Adrenal gland (tissue), 12 donors: ENCODE data around the gene ZNF414. TPM values are rescaled to one million over a fixed set of nuclear protein-coding genes. Genes with fewer than 3 reads are reported as not detected.

ENCODE experiments used
- DNase-seq, 7 donors: peaks; one replicate each; pipeline ENCODE4 v3.0.0-alpha.2; 2019 to 2020
- H3K27ac ChIP-seq, 5 donors: fragments of 200-600 bp; sonication (generic) in 4 of 5; 1 replicate in 3 of 5; 2 replicates in 2 of 5; pipeline versions ENCODE4 v1.5.1 to v1.8.0; 2016 to 2020; ENCODE audit warnings: mild to moderate bottlenecking in 1 of 5
- H3K27me3 ChIP-seq: fragments of 200-600 bp; 2 replicates; pipeline ENCODE4 v1.8.0; 2021
- H3K36me3 ChIP-seq, 2 donors: fragments of 200-600 bp; replicated peaks in 1 of 2; 1 replicate in 1 of 2; 2 replicates in 1 of 2; pipeline versions ENCODE4 v1.5.1 to v1.8.0; 2018 to 2022
- H3K4me1 ChIP-seq, 2 donors: fragments of 200-600 bp; replicated peaks in 1 of 2; 1 replicate in 1 of 2; 2 replicates in 1 of 2; pipeline versions ENCODE4 v1.5.1 to v1.8.0; 2018 to 2021
- H3K4me3 ChIP-seq, 4 donors: fragments of 200-600 bp; sonication (generic) in 3 of 4; one replicate each; pipeline ENCODE4 v1.5.1; 2016 to 2018
- H3K9me3 ChIP-seq, 3 donors: fragments of 200-600 bp; sonication (generic) in 1 of 3; replicated peaks in 1 of 3; 1 replicate in 2 of 3; 2 replicates in 1 of 3; pipeline versions ENCODE4 v1.5.1 to v1.8.0; 2016 to 2021
- CTCF ChIP-seq, 6 experiments: fragments of 450-650 bp in 4 of 6; fragments of 200-600 bp in 2 of 6; sonication (generic) in 1 of 6; IDR thresholded peaks; 1 replicate in 5 of 6; 2 replicates in 1 of 6; pipeline versions ENCODE4 v1.5.1 to v1.8.0; 2016 to 2021; ENCODE audit warnings: antibody characterized with exemption in 6 of 6, mild to moderate bottlenecking in 2 of 6, moderate library complexity in 1 of 6
- POLR2A ChIP-seq, 2 donors: fragments of 450-650 bp; IDR thresholded peaks; one replicate each; pipeline ENCODE4 v1.6.1; 2017; ENCODE audit warnings: antibody characterized with exemption in 2 of 2, mild to moderate bottlenecking in 2 of 2, moderate library complexity in 1 of 2
- WGBS, 4 donors: extraction: QIAGEN DNeasy Blood & Tissue Kit in 2 of 4; methylation state at CpG; one replicate each; pipeline versions ENCODE4 v1.1.5 to v1.1.7; 2013 to 2017; 5-methylcytosine and 5-hydroxymethylcytosine counted together
- intact Hi-C, 2 donors: fragments of 100-400 bp; cut with DNase I; formaldehyde crosslinking; loops; one replicate each; pipeline versions ENCODE4 v1.14.1 to v1.15.0; 2022 to 2023
- polyA plus RNA-seq, 3 donors: library from polyadenylated mRNA; stranded (reverse); fragments of 200-250 nt in 2 of 3; fragments of 350-450 nt in 1 of 3; fragmentation: Illumina TruSeq in 1 of 3; extraction: RNeasy Lipid Tissue Mini Kit (QIAGEN cat#74804) in 1 of 3; gene quantifications; one replicate each; pipeline ENCODE4 v1.2.3, GENCODE V29; 2013 to 2014
- total RNA-seq, 9 donors: library from RNA; depleted of rRNA in 4 of 9; stranded (reverse); fragments of >200 nt in 4 of 9; fragments of 120-200 nt in 1 of 9; fragmentation: NEBNext Ultra II Directional in 1 of 9; extraction: Animal tissue kit (Norgen Biotek cat#: 25700) in 1 of 9; gene quantifications; one replicate each; pipeline versions ENCODE4 v1.1.0 to v1.2.4, GENCODE V29; 2013 to 2023
- donor health status: healthy with polysubstance abuse.
- donor health status: Bipolar disorder and iron deficiency.
- donor health status: DM: yes; HTN: yes; CAD: no.
- donor health status: DM: no; HTN: no; CAD: no.
- donor health status: DM: no; HTN: no; CAD: no.
- donor health status: DM: yes; HTN: yes; CAD: no.

The ZNF414 gene
- total and polyA plus RNA-seq, 12 donors, result 2.9 to 103 (median 25.5) TPM

GRCh38 chr19:8466018-8466417 is 47.9 kb downstream of the ZNF414 start:
- Histone ChIP-seq H3K9me3 (no peaks in the 10 kb centered on the region), H3K36me3 (peaks cover 0 to 81% of the 10 kb centered on the region in 2 donors), H3K27me3 (no peaks in the 10 kb centered on the region), H3K4me3 (no peak overlapping the region), H3K4me1 (peaks cover 9 to 30% of the 10 kb centered on the region in 2 donors), H3K27ac (no peak overlapping the region)
- 89 to 94% (median 92%) methylated on average over 4 of the region's 4 CpGs for WGBS, 4 donors
- DNase-seq, result no peak
- intact Hi-C loops, result no loop called here
- TF ChIP-seq CTCF (IDR thresholded peaks at IDR 0.05) (no peak), POLR2A (IDR thresholded peaks at IDR 0.05) (no peak)

- DNase-seq, result no peak
- intact Hi-C loops, result no loop called here
- 92 to 98% (median 96%) methylated on average over 8 of the region's 8 CpGs for WGBS, 4 donors
- H3K4me3 ChIP-seq, result no peak overlapping the region
- TF ChIP-seq CTCF (IDR thresholded peaks at IDR 0.05), result no peak
- no peak for TF ChIP-seq POLR2A (IDR thresholded peaks at IDR 0.05)
- H3K27me3 ChIP-seq, result no peaks in the 10 kb centered on the region
- no peak overlapping the region for H3K27ac ChIP-seq
- peaks cover 15 to 39% of the 10 kb centered on the region in 2 donors for H3K4me1 ChIP-seq
- no peaks in the 10 kb centered on the region for H3K9me3 ChIP-seq
- H3K36me3 ChIP-seq, result peaks cover 0 to 54% of the 10 kb centered on the region in 2 donors
Measured at GRCh38 chr19:8463365-8463764, 50.6 kb downstream of the ZNF414 start.

GRCh38 chr19:8462571-8462970 is 51.4 kb downstream of the ZNF414 start:
- Histone ChIP-seq H3K27me3 (no peaks in the 10 kb centered on the region), H3K36me3 (peaks cover 0 to 48% of the 10 kb centered on the region in 2 donors), H3K9me3 (no peaks in the 10 kb centered on the region), H3K4me3 (no peak overlapping the region), H3K4me1 (peaks cover 23 to 45% of the 10 kb centered on the region in 2 donors), H3K27ac (no peak overlapping the region)
- intact Hi-C loops, result no loop called here
- 79 to 87% (median 81%) methylated on average over 5 of the region's 5 CpGs for WGBS, 4 donors
- no peak for DNase-seq
- TF ChIP-seq POLR2A (IDR thresholded peaks at IDR 0.05), result no peak
- TF ChIP-seq CTCF (IDR thresholded peaks at IDR 0.05), result no peak

- H3K9me3 ChIP-seq, result no peaks in the 10 kb centered on the region
- H3K4me1 ChIP-seq, result peaks cover 23 to 52% of the 10 kb centered on the region in 2 donors
- WGBS, 4 donors, result 89 to 94% (median 91%) methylated on average over 14 of the region's 14 CpGs
- intact Hi-C loops, result no loop called here
- H3K27ac ChIP-seq, result no peak overlapping the region
- DNase-seq, result peak in 1 of 7 donors; percentile 50
- H3K36me3 ChIP-seq, result peaks cover 0 to 47% of the 10 kb centered on the region in 2 donors
- TF ChIP-seq POLR2A (IDR thresholded peaks at IDR 0.05), result no peak
- TF ChIP-seq CTCF (IDR thresholded peaks at IDR 0.05), result no peak
- no peaks in the 10 kb centered on the region for H3K27me3 ChIP-seq
- no peak overlapping the region for H3K4me3 ChIP-seq
Measured at GRCh38 chr19:8461891-8462290, 52.1 kb downstream of the ZNF414 start.
